Esophagus squamous epithelium (tissue), 5 donors: Measurements from ENCODE around the gene ADCY7. TPM values are rescaled to one million over a fixed set of nuclear protein-coding genes. Genes with fewer than 3 reads are reported as not detected.

Experiments used
- DNase-seq: peaks from one replicate; lab custom pipeline; 2025; lab: John Stamatoyannopoulos, UW
- H3K27ac ChIP-seq, 4 donors: fragments of 200-600 bp; sonication (generic); one replicate each; pipeline ENCODE4 v1.5.1; 2016 to 2019; ENCODE audit warnings: mild to moderate bottlenecking in 1 of 4
- H3K27me3 ChIP-seq, 4 donors: fragments of 200-600 bp; sonication (generic); 1 replicate in 3 of 4; 2 replicates in 1 of 4; pipeline versions ENCODE4 v1.5.1 to v1.6.0; 2017 to 2021; ENCODE audit warnings: antibody characterized with exemption in 1 of 4
- H3K36me3 ChIP-seq, 3 donors: fragments of 200-600 bp; sonication (generic); one replicate each; pipeline ENCODE4 v1.5.1; 2016 to 2019
- H3K4me1 ChIP-seq, 3 donors: fragments of 200-600 bp; sonication (generic); one replicate each; pipeline ENCODE4 v1.5.1; 2017 to 2019
- H3K4me3 ChIP-seq, 4 donors: fragments of 200-600 bp; sonication (generic); 1 replicate in 3 of 4; 2 replicates in 1 of 4; pipeline ENCODE4 v1.5.1; 2016 to 2019; ENCODE audit warnings: mild to moderate bottlenecking in 2 of 4, moderate library complexity in 1 of 4
- H3K9me3 ChIP-seq, 3 donors: fragments of 200-600 bp; sonication (generic); one replicate each; pipeline ENCODE4 v1.5.1; 2016 to 2019
- POLR2A ChIP-seq, 4 donors: fragments of 450-650 bp; IDR thresholded peaks; one replicate each; pipeline ENCODE4 v1.6.1; 2017; ENCODE audit warnings: antibody characterized with exemption in 4 of 4, mild to moderate bottlenecking in 4 of 4, moderate library complexity in 3 of 4
- WGBS, 2 donors: methylation state at CpG; one replicate each; pipeline ENCODE4 v1.1.5; 2018; 5-methylcytosine and 5-hydroxymethylcytosine counted together
- intact Hi-C: fragments of 100-400 bp; cut with DNase I; formaldehyde crosslinking; loops from one replicate; pipeline ENCODE4 v1.15.0; 2022
- small RNA-seq, 4 donors: library from RNA; depleted of rRNA; stranded (forward); fragments of <200 nt; gene quantifications; one replicate each; pipeline ENCODE3, GENCODE V24; 2016
- total RNA-seq, 4 donors: library from RNA; depleted of rRNA; stranded (reverse); fragments of >200 nt; gene quantifications; one replicate each; pipeline ENCODE4 v1.1.0, GENCODE V29; 2016
- TF ChIP-seq, protein P1 (sequence below), 6 experiments: fragments of 450-650 bp in 4 of 6; fragments of 200-600 bp in 2 of 6; sonication (generic) in 2 of 6; IDR thresholded peaks; one replicate each; pipeline ENCODE4 v1.5.1; 2016 to 2019; ENCODE audit warnings: antibody characterized with exemption in 6 of 6, mild to moderate bottlenecking in 4 of 6, moderate library complexity in 4 of 6
- donor health status: DM: yes; HTN: yes; CAD: no.

Gene ADCY7
- total RNA-seq, 4 donors from 2014 or later: 21.2 to 23.9 (median 23.3) TPM

DNA sequence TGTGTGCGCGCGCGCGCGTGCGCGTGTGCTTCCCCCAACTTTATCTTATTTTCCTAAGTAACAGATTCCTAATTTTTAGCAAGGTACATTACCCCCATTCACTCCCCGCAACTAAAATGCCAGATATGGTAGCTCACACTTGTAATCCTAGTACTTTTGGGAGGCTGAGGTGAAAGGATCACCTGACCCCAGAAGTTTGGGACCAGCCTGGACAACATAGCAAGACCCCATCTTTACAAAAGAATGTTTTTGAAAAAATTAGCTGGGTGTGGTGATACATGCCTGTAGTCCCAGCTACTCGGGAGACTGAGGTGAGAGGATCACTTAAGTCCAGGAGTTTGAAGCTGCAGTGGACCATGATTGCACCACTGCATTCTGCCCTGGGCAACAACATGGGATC is 97.3 kb downstream of the ADCY7 start:
- no peaks in the 10 kb centered on the region for H3K9me3 ChIP-seq
- H3K36me3 ChIP-seq: peaks cover 0 to 67% (median 8%) of the 10 kb centered on the region in 3 donors
- H3K27me3 ChIP-seq: no peaks in the 10 kb centered on the region
- no peak overlapping the region for H3K27ac ChIP-seq
- no peak overlapping the region for H3K4me3 ChIP-seq
- DNase-seq: no peak
- 85% methylated on average over 10 of the region's 10 CpGs for WGBS, 2 donors
- TF ChIP-seq, protein P1, sequence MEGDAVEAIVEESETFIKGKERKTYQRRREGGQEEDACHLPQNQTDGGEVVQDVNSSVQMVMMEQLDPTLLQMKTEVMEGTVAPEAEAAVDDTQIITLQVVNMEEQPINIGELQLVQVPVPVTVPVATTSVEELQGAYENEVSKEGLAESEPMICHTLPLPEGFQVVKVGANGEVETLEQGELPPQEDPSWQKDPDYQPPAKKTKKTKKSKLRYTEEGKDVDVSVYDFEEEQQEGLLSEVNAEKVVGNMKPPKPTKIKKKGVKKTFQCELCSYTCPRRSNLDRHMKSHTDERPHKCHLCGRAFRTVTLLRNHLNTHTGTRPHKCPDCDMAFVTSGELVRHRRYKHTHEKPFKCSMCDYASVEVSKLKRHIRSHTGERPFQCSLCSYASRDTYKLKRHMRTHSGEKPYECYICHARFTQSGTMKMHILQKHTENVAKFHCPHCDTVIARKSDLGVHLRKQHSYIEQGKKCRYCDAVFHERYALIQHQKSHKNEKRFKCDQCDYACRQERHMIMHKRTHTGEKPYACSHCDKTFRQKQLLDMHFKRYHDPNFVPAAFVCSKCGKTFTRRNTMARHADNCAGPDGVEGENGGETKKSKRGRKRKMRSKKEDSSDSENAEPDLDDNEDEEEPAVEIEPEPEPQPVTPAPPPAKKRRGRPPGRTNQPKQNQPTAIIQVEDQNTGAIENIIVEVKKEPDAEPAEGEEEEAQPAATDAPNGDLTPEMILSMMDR (IDR thresholded peaks at IDR 0.05): no peak
- TF ChIP-seq POLR2A (IDR thresholded peaks at IDR 0.05): no peak
- intact Hi-C loops: loop anchor here (10.0 kb wide), 1 partner anchor 441 kb away; no protein-coding TSS in a partner anchor
- H3K4me1 ChIP-seq: peaks cover 14 to 66% (median 17%) of the 10 kb centered on the region in 3 donors

DNA sequence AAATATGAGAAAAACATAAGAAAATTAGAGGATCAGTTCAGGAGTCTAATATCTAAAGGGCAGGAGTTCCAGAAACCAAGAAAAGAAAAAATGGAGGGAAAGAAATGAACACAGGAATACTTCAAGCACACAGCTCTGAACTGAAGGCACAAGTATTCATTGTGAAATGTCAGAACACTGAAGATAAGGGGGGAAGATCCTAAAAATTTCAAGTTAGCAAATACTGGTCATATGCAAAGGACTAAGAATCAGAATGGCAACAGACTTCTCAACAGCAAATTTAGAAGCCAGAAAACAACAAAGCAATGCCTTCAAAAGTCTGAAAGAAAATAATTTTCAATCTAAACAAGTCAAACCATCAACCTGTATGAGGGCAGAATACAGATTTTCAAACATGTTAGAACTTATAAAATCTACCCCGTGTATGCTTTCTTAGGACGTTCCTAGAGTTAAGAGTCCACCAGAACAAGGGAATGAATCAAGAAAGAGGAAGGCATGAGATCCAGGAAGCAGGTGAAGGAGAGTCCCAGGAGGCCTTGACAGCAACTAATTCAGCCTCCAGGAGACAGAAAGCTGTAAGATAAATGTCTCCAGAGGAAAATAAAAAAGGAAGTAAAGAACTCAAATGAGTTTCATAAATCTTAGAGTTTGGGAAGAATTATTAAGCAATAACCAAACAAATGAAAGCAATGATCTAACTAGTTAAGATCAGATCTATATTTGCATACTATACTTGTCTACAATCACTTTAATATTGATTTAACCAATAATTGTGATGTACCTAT is 99.6 kb downstream of the ADCY7 start:
- WGBS, 2 donors: 14 to 23% methylated on average over 2 of the region's 2 CpGs
- intact Hi-C loops: loop anchor here (10.0 kb wide), 1 partner anchor 439 kb away; no protein-coding TSS in a partner anchor

More for the DNA sequence above, 99.6 kb downstream of the ADCY7 start:
- peaks cover 0 to 51% (median 8%) of the 10 kb centered on the region in 3 donors for H3K36me3 ChIP-seq
- no peaks in the 10 kb centered on the region for H3K27me3 ChIP-seq
- H3K4me1 ChIP-seq: peaks cover 9 to 58% (median 14%) of the 10 kb centered on the region in 3 donors
- no peaks in the 10 kb centered on the region for H3K9me3 ChIP-seq
- TF ChIP-seq POLR2A (IDR thresholded peaks at IDR 0.05): no peak
- TF ChIP-seq, protein P1 (IDR thresholded peaks at IDR 0.05): no peak
- H3K4me3 ChIP-seq: no peak overlapping the region
- no peak for DNase-seq
- H3K27ac ChIP-seq: peak overlapping the region in 1 of 4 donors; percentile 86

Small RNA genes within 50 kb of the gene (small RNA-seq; reads per million reads assigned to genes)
- 0 to 0.14 (median 0) reads per million in 4 donors for gene MIR6771

Other genes with a start within 250 kb of the ADCY7 start
- 10 to 100 TPM; 14.1 to 18.4 (median 14.9) TPM for gene CNEP1R1, start 241.3 kb upstream of the ADCY7 start, total RNA-seq
- gene HEATR3, start 200.6 kb upstream of the ADCY7 start, total RNA-seq: 10 to 100 TPM; 13.7 to 31.2 (median 16.4) TPM
- gene TENT4B, start 113.2 kb upstream of the ADCY7 start, total RNA-seq: 10 to 100 TPM in 1 of 4 donors, 1 to 10 TPM in 3; 6.3 to 11.4 (median 8.4) TPM
- gene BRD7, start 102.4 kb downstream of the ADCY7 start, total RNA-seq: 10 to 100 TPM; 42.0 to 81.9 (median 51.4) TPM